Spleen (tissue), 11 donors: ENCODE measurements around the gene WDR59. TPM values are rescaled to one million over a fixed set of nuclear protein-coding genes. Genes with fewer than 3 reads are reported as not detected.
"Not testable (repeated sequence)": the region's sequence is repeated elsewhere in the genome, so short reads cannot be mapped to it uniquely, and the experiment has no call there.

Experiments
- DNase-seq: peaks from one replicate; pipeline ENCODE4 v3.0.0-alpha.2; 2020
- H3K27ac ChIP-seq, 8 donors: fragments of 200-600 bp; sonication (generic) in 7 of 8; 1 replicate in 4 of 8; 2 replicates in 4 of 8; pipeline versions ENCODE4 v1.5.0 to v1.8.0; 2016 to 2021; ENCODE audit warnings: inconsistent platforms in 4 of 8, mild to moderate bottlenecking in 4 of 8, moderate library complexity in 1 of 8
- H3K27me3 ChIP-seq, 7 donors: fragments of 200-600 bp; sonication (generic) in 6 of 7; replicated peaks in 1 of 7; 1 replicate in 4 of 7; 2 replicates in 3 of 7; pipeline versions ENCODE4 v1.5.0 to v1.8.0; 2016 to 2021; ENCODE audit warnings: inconsistent platforms in 3 of 7, mild to moderate bottlenecking in 1 of 7
- H3K36me3 ChIP-seq, 6 donors: fragments of 200-600 bp; sonication (generic) in 5 of 6; 1 replicate in 4 of 6; 2 replicates in 2 of 6; pipeline versions ENCODE4 v1.5.0 to v1.8.0; 2016 to 2021; ENCODE audit warnings: inconsistent platforms in 2 of 6
- H3K4me1 ChIP-seq, 6 donors: fragments of 200-600 bp; sonication (generic) in 5 of 6; 1 replicate in 3 of 6; 2 replicates in 3 of 6; pipeline versions ENCODE4 v1.5.0 to v1.8.0; 2016 to 2021; ENCODE audit warnings: inconsistent platforms in 3 of 6
- H3K4me3 ChIP-seq, 8 donors: fragments of 200-600 bp; sonication (generic) in 7 of 8; 1 replicate in 4 of 8; 2 replicates in 4 of 8; pipeline versions ENCODE4 v1.5.0 to v1.8.0; 2016 to 2021; ENCODE audit warnings: inconsistent platforms in 4 of 8, mild to moderate bottlenecking in 4 of 8, moderate library complexity in 2 of 8
- H3K9me3 ChIP-seq, 8 donors: fragments of 200-600 bp; sonication (generic) in 7 of 8; 1 replicate in 4 of 8; 2 replicates in 4 of 8; pipeline versions ENCODE4 v1.5.0 to v1.8.0; 2016 to 2021; ENCODE audit warnings: inconsistent platforms in 4 of 8
- POLR2A ChIP-seq, 3 donors: fragments of 450-650 bp; IDR thresholded peaks; one replicate each; pipeline ENCODE4 v1.5.1; 2017; ENCODE audit warnings: antibody characterized with exemption in 3 of 3, mild to moderate bottlenecking in 1 of 3
- POLR2AphosphoS5 ChIP-seq, 3 donors: sonication (generic); formaldehyde crosslinking; IDR thresholded peaks; one replicate each; pipeline ENCODE4 v1.5.1; 2017; ENCODE audit warnings: antibody characterized with exemption in 3 of 3
- WGBS, 5 donors: extraction: QIAGEN DNeasy Blood & Tissue Kit in 3 of 5; methylation state at CpG; one replicate each; pipeline versions ENCODE4 v1.1.5 to v1.1.7; 2013 to 2018; 5-methylcytosine and 5-hydroxymethylcytosine counted together
- intact Hi-C: fragments of 100-400 bp; cut with DNase I; formaldehyde crosslinking; loops from one replicate; pipeline ENCODE4 v1.15.0; 2023; ENCODE audit warnings: low total_unique reads
- polyA plus RNA-seq, 3 donors: library from polyadenylated mRNA; stranded (reverse); fragments of 200-250 nt; gene quantifications; one replicate each; pipeline ENCODE4 v1.2.1, GENCODE V29; 2013
- total RNA-seq, 7 donors: library from RNA; depleted of rRNA in 3 of 7; stranded (reverse); fragments of >200 nt in 3 of 7; fragmentation: NEBNext Ultra II Directional in 4 of 7; extraction: Animal tissue kit (Norgen Biotek cat#: 25700) in 4 of 7; gene quantifications; one replicate each; pipeline versions ENCODE4 v1.1.0 to v1.2.1, GENCODE V29; 2016 to 2021
- TF ChIP-seq, protein P1 (sequence below), 11 experiments: fragments of 200-600 bp in 7 of 11; fragments of 450-650 bp in 4 of 11; sonication (generic) in 4 of 11; IDR thresholded peaks in 8 of 11; conservative IDR thresholded peaks in 3 of 11; 1 replicate in 7 of 11; 2 replicates in 4 of 11; pipeline versions ENCODE4 v1.4.0 to v1.8.0; 2016 to 2021; ENCODE audit warnings: antibody characterized with exemption in 11 of 11, inconsistent platforms in 4 of 11, mild to moderate bottlenecking in 1 of 11
- donor health status: healthy with polysubstance abuse.
- donor health status: DM: no; HTN: no; CAD: no; lungs with moderate emphysema.
- donor health status: DM: no; HTN: no; CAD: no.
- donor health status: Bipolar disorder and iron deficiency.
- donor health status: healthy.
- donor health status: DM: no; HTN: no; CAD: no.
- donor health status: DM: yes; HTN: yes; CAD: no.

Gene WDR59
- total and polyA plus RNA-seq, 10 donors, result 18.1 to 76.7 (median 46.4) TPM

DNA sequence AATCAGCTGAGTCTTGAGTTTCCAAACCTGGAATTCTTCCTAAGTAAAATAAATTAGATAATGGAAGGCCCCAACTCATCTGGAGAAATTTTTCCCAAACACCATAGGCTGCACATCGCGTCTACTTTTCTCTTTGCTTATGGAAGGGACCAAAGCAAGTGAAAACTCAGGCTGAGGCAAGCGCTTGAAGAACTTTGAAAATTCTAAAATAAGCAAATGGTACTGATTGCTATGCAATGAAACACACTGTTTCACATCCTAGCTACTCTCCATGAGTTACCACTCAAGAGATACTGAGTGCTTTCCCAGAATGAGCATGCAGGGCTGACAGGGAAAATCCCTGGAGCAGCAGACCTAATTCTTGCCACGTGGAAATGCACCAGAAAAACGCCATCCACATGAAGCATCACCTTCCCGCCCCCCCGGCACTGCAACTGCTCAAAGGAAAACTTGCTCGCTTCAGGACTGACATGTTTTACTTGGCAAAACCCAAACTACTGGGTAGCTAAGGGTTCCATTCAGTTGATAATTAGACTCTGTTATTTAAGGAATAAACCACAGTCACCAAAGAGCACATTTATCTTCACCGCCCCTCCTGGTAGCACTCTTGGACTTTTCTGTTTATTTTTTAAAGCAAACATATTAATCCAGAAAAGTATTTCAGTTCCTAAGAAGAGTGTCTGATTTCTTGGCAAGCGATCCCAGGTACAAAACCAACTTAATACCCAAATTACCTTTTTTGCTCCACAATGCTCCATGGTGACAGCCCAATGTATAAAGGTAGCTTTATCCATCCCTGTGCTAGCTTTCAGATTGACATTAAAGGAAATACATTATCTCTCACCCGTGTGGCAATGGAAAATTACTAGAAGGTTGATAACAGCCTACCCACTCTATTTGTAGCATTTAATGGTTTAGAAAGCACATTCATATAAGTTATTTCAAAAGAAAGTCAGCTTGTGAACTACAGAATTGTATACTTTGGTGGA lies 62.5 kb downstream of the WDR59 start:
- Histone ChIP-seq H3K4me1 (no peaks in the 10 kb centered on the region), H3K36me3 (peaks cover 6 to 93% (median 52%) of the 10 kb centered on the region in 6 donors), H3K9me3 (no peaks in the 10 kb centered on the region), H3K27me3 (no peaks in the 10 kb centered on the region), H3K4me3 (no peak overlapping the region), H3K27ac (no peak overlapping the region)
- 87 to 93% (median 92%) methylated on average over 11 of the region's 11 CpGs for WGBS, 5 donors
- no peak for DNase-seq
- TF ChIP-seq POLR2AphosphoS5 (IDR thresholded peaks at IDR 0.05) (no peak), POLR2A (IDR thresholded peaks at IDR 0.05) (no peak)
- TF ChIP-seq, protein P1, sequence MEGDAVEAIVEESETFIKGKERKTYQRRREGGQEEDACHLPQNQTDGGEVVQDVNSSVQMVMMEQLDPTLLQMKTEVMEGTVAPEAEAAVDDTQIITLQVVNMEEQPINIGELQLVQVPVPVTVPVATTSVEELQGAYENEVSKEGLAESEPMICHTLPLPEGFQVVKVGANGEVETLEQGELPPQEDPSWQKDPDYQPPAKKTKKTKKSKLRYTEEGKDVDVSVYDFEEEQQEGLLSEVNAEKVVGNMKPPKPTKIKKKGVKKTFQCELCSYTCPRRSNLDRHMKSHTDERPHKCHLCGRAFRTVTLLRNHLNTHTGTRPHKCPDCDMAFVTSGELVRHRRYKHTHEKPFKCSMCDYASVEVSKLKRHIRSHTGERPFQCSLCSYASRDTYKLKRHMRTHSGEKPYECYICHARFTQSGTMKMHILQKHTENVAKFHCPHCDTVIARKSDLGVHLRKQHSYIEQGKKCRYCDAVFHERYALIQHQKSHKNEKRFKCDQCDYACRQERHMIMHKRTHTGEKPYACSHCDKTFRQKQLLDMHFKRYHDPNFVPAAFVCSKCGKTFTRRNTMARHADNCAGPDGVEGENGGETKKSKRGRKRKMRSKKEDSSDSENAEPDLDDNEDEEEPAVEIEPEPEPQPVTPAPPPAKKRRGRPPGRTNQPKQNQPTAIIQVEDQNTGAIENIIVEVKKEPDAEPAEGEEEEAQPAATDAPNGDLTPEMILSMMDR (IDR thresholded peaks at IDR 0.05 in 8 of 11, conservative IDR thresholded peaks at IDR 0.05 in 3 of 11), result no peak
- intact Hi-C loops, result no loop called here

DNA sequence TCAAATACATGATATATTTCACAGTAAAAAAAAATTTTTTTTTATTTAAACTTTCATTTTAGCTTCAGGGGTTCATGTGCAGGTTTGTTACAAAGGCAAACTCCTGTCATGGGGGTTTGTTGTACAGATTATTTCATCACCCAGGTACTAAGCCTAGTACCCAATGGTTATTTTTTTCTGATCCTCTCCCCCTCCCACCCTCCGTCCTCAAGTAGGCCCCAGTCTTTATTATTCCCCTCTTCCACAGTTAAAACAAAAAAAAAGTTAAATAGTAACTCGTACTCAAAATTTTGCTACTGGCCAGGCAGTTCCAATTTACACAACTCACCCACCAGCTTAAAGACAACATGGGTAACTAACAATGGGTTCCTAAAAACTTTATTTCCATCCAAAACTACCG lies 63.9 kb downstream of the WDR59 start:
- no peaks in the 10 kb centered on the region for H3K27me3 ChIP-seq
- no peak overlapping the region for H3K27ac ChIP-seq
- 93 to 96% (median 94%) methylated on average over 3 of the region's 3 CpGs for WGBS, 5 donors
- no peak for DNase-seq
- TF ChIP-seq POLR2A (IDR thresholded peaks at IDR 0.05), result no peak
- TF ChIP-seq POLR2AphosphoS5 (IDR thresholded peaks at IDR 0.05), result no peak
- TF ChIP-seq, protein P1 (IDR thresholded peaks at IDR 0.05 in 8 of 11, conservative IDR thresholded peaks at IDR 0.05 in 3 of 11), result no peak
- H3K4me1 ChIP-seq, result no peaks in the 10 kb centered on the region
- peaks cover 0 to 1% (median 0%) of the 10 kb centered on the region in 8 donors for H3K9me3 ChIP-seq
- peaks cover 6 to 95% (median 64%) of the 10 kb centered on the region in 6 donors for H3K36me3 ChIP-seq
- H3K4me3 ChIP-seq, result no peak overlapping the region
- intact Hi-C loops, result no loop called here

DNA sequence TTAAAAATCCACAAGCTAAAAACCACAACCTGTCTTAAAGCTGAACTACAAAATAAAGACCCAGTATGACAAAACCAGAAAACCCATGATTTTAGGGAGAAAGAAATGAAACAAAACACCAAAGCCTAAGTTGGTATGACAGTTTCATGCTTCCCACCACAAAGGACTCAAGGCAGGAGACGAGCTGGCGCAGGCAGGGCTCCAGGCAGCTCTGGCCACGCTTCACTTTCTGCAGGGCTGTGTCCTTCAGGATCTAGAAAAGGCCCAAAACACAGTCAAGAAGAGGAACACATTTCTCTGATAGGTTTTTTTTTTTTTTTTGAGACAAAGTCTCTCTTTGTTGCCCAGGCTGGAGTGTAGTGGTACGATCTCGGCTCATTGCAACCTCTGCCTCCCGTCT lies 75.3 kb downstream of the WDR59 start:
- DNase-seq, result no peak
- H3K9me3 ChIP-seq, result peaks cover 8 to 59% (median 42%) of the 10 kb centered on the region in 8 donors
- 89 to 100% (median 97%) methylated on average over 6 of the region's 6 CpGs for WGBS, 5 donors
- TF ChIP-seq POLR2A (IDR thresholded peaks at IDR 0.05) (no peak), POLR2AphosphoS5 (IDR thresholded peaks at IDR 0.05) (no peak)
- TF ChIP-seq, protein P1 (IDR thresholded peaks at IDR 0.05 in 8 of 11, conservative IDR thresholded peaks at IDR 0.05 in 3 of 11), result no peak
- intact Hi-C loops, result no loop called here
- no peak overlapping the region for H3K4me3 ChIP-seq
- H3K27ac ChIP-seq, result no peak overlapping the region
- H3K4me1 ChIP-seq, result no peaks in the 10 kb centered on the region
- H3K36me3 ChIP-seq, result peaks cover 11 to 91% (median 74%) of the 10 kb centered on the region in 6 donors
- no peaks in the 10 kb centered on the region for H3K27me3 ChIP-seq

DNA sequence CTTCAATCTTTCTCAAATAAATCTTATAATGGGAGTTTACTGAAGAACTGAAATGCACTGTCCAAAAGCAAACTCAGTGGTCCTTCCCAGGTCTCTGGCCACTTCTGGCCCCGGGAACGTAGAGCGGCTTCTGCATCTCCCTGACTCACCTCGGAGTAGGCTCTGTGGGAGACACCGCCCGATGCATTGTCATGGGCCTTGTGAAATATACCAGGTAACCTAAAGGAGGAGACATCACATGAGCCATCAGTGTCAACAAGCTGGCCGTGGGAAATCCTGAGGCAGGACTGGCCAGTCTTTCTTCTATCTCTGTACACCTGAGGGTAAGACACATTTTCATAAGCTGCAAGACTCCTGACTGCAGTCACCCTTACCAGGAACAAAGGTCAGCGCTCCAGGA lies 76.2 kb downstream of the WDR59 start:
- H3K4me1 ChIP-seq, DNase-seq, H3K27ac ChIP-seq, H3K27me3 ChIP-seq, H3K4me3 ChIP-seq, intact Hi-C loops: not testable (repeated sequence)
- Histone ChIP-seq H3K36me3 (peaks cover 11 to 91% (median 67%) of the 10 kb centered on the region in 6 donors), H3K9me3 (peaks cover 8 to 49% (median 32%) of the 10 kb centered on the region in 8 donors)
- WGBS, 5 donors, result 96 to 98% (median 97%) methylated on average over 7 to 8 of the region's 8 CpGs
